WI38 (cell line): Measurements from ENCODE around the gene PMPCB.

ENCODE experiments used
- H3K4me3 ChIP-seq: 2 replicates; pipeline ENCODE4 v1.5.1; 2011; ENCODE audit warnings: low read depth, mild to moderate bottlenecking, control low read depth, low read length
- TF ChIP-seq, protein P1 (sequence below): IDR thresholded peaks from 2 replicates; pipeline ENCODE4 v1.5.1; 2012; ENCODE audit warnings: low read depth, mild to moderate bottlenecking, control low read depth, low read length

The PMPCB gene

DNA sequence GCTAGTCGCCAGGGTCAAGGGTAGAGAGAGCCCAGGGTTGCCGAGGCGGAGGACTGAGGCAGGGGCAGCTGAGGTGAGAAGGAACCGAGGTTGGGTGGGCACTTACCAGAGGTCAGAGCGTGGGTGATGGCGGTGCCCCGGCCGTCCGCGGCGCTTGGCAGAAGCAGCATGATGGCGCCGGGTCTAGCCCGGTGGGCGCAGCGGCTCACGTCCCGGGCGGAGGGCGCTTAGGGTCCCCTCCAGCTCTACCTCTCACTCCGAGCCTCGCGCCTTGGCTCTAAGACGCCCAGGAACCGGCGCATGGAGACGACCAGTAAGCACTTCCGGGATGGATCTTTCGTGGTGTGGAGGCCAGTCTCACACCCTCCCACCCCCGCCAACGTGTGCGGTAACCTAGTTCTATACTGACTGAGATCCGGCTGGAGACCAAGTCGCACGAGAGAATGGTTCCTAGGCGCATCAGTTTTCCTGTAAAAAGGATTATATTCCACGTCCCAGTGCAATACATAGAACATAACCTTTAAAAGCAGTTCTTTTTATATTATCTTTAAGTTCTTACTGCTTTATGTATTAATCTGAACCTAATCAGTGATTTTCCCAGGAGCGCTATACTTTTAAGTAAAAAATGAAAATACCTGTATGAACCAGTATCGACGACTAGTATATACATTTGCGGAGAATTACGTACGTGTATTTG, 47.4 kb downstream of the PMPCB start, which contains the start of gene DNAJC2:
DNAJC2 (minus strand) TSS at position 315 of the 697 bp plus-strand sequence; CDS start at position 170, 145 bp downstream.
- TF ChIP-seq, protein P1, sequence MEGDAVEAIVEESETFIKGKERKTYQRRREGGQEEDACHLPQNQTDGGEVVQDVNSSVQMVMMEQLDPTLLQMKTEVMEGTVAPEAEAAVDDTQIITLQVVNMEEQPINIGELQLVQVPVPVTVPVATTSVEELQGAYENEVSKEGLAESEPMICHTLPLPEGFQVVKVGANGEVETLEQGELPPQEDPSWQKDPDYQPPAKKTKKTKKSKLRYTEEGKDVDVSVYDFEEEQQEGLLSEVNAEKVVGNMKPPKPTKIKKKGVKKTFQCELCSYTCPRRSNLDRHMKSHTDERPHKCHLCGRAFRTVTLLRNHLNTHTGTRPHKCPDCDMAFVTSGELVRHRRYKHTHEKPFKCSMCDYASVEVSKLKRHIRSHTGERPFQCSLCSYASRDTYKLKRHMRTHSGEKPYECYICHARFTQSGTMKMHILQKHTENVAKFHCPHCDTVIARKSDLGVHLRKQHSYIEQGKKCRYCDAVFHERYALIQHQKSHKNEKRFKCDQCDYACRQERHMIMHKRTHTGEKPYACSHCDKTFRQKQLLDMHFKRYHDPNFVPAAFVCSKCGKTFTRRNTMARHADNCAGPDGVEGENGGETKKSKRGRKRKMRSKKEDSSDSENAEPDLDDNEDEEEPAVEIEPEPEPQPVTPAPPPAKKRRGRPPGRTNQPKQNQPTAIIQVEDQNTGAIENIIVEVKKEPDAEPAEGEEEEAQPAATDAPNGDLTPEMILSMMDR, result no peak
- peak within 1 kb of the TSS; percentile 91 for H3K4me3 ChIP-seq

DNA sequence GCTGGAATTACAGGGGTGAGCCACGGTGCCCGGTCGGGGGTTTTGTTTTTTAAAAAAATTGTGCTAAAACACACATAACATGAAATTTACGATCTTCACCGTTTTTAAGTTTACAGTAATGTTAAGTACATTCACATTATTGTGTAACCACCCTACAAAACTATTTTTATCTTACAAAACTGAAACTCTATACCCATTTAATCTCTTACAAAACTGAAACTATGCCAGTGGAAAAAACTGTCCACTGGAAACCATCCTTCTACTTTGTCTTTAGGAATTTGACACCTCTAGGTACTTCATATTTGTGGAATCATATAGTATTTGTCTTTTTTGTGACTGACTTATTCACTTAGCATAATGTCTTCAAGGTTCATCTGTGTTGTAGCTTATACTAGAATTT, 49.2 kb downstream of the PMPCB start:
- TF ChIP-seq, protein P1, result no peak
- H3K4me3 ChIP-seq, result no peak overlapping the region

- peak within 1 kb of the TSS; percentile 93 for H3K4me3 ChIP-seq
- TF ChIP-seq, protein P1, result no peak
These were observed 50.5 kb downstream of the PMPCB start, which contains the start of gene PSMC2 for GRCh38 chr7:103347507-103348267. Gene PSMC2 (plus strand): TSS chr7:103347643. CDS start chr7:103347712, 69 bp downstream.

- H3K4me3 ChIP-seq, result peak overlapping the region; percentile 93
These were observed 51.2 kb downstream of the PMPCB start for GRCh38 chr7:103348452-103348851.

DNA sequence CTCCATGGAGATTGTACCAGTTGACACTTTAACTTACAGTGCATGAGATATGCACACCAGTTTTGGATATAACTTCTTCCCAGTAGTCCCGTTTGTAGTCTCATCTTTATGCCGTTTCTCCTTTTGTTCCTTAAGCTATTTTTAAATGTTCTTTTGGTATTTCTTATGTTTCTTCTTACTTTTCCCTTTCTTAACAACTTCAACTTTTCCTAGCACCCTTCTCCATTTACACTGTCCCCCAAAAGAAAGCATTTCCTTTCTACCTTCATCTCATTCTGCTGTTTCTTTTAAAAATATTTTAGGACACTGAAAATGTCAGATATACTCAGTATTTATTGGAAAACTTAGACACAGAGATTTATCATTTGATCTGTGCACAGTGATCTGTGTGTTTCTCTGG, 51.7 kb downstream of the PMPCB start:
- TF ChIP-seq, protein P1, result no peak
- H3K4me3 ChIP-seq, result peak overlapping the region; percentile 93

More at GRCh38 chr7:103348452-103348851, 51.2 kb downstream of the PMPCB start:
- TF ChIP-seq, protein P1, result no peak

DNA sequence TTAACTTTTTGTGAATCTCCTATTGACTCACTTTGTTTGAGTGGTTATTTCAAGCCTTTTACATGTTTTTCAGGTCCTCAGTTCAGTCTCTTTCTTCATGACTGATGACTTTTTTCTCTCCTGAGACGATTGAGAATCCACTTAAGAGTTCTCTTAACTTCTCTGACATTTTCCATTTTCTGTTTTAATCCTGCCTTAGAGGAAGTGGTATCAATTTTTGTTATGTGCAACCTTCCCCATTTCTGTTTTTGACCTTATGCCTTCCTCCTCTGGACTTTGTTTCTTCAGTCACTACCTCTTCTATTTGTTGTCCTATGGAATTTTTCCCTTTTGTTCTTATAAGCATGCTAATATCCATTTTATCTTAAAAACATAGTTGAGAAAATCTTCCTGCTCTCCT, 52.6 kb downstream of the PMPCB start:
- TF ChIP-seq, protein P1, result no peak
- no peak overlapping the region for H3K4me3 ChIP-seq
